Heart left ventricle (tissue), 16 donors: ENCODE measurements around the gene BANK1. TPM values are rescaled to one million over a fixed set of nuclear protein-coding genes. Genes with fewer than 3 reads are reported as not detected.

ENCODE experiments used
- ATAC-seq, 4 donors: fragments of 200-7000 bp; cut with Tn5 transposase; one replicate each; pipeline ENCODE4 v1.9.1; 2020 to 2022; ENCODE audit warnings: moderate library complexity in 4 of 4, mild to moderate bottlenecking in 3 of 4, moderate number of reproducible peaks in 1 of 4
- DNase-seq, 5 donors: peaks; one replicate each; pipeline ENCODE4 v3.0.0-alpha.2; 2020
- H3K27ac ChIP-seq, 12 donors: fragments of 200-600 bp; sonication (generic) in 4 of 12; one replicate each; pipeline versions ENCODE4 v1.5.0 to v1.8.0; 2016 to 2022; ENCODE audit warnings: mild to moderate bottlenecking in 2 of 12
- H3K27me3 ChIP-seq, 9 donors: fragments of 200-600 bp; sonication (generic) in 2 of 9; one replicate each; pipeline versions ENCODE4 v1.5.1 to v1.8.0; 2016 to 2022; ENCODE audit warnings: mild to moderate bottlenecking in 3 of 9
- H3K36me3 ChIP-seq, 9 donors: fragments of 200-600 bp; sonication (generic) in 2 of 9; one replicate each; pipeline versions ENCODE4 v1.5.0 to v1.8.0; 2018 to 2022; ENCODE audit warnings: mild to moderate bottlenecking in 2 of 9
- H3K4me1 ChIP-seq, 12 donors: fragments of 200-600 bp; sonication (generic) in 4 of 12; one replicate each; pipeline versions ENCODE4 v1.5.0 to v1.8.0; 2016 to 2022; ENCODE audit warnings: mild to moderate bottlenecking in 3 of 12
- H3K4me3 ChIP-seq, 12 donors: fragments of 200-600 bp; sonication (generic) in 4 of 12; one replicate each; pipeline versions ENCODE4 v1.5.0 to v1.8.0; 2017 to 2022; ENCODE audit warnings: mild to moderate bottlenecking in 9 of 12, moderate library complexity in 4 of 12
- H3K9me3 ChIP-seq, 12 donors: fragments of 200-600 bp; sonication (generic) in 4 of 12; one replicate each; pipeline versions ENCODE4 v1.5.0 to v1.8.0; 2016 to 2022; ENCODE audit warnings: mild to moderate bottlenecking in 1 of 12
- CTCF ChIP-seq, 12 donors: fragments of 200-600 bp; sonication (generic) in 4 of 12; IDR thresholded peaks; one replicate each; pipeline versions ENCODE4 v1.5.0 to v1.8.0; 2018 to 2022; ENCODE audit warnings: antibody characterized with exemption in 12 of 12, mild to moderate bottlenecking in 5 of 12
- POLR2A ChIP-seq, 2 donors: fragments of 450-650 bp; IDR thresholded peaks; one replicate each; pipeline ENCODE4 v1.6.1; 2017; ENCODE audit warnings: antibody characterized with exemption in 2 of 2, mild to moderate bottlenecking in 2 of 2, moderate library complexity in 2 of 2
- WGBS, 4 donors: extraction: QIAGEN DNeasy Blood & Tissue Kit in 2 of 4; methylation state at CpG; one replicate each; pipeline versions ENCODE4 v1.1.5 to v1.1.7; 2013 to 2018; 5-methylcytosine and 5-hydroxymethylcytosine counted together
- intact Hi-C, 10 donors: fragments of 100-400 bp; cut with DNase I; formaldehyde crosslinking; loops; one replicate each; pipeline versions ENCODE4 v1.11.1 to v1.14.2; 2022
- polyA plus RNA-seq, 2 donors: library from polyadenylated mRNA; stranded (reverse); fragments of 200-250 nt; gene quantifications; one replicate each; pipeline ENCODE4 v1.2.3, GENCODE V29; 2013
- total RNA-seq, 9 donors: library from RNA; depleted of rRNA in 2 of 9; stranded (reverse); fragments of >200 nt in 2 of 9; fragmentation: NEBNext Ultra II Directional in 3 of 9; extraction: Animal tissue kit (Norgen Biotek cat#: 25700) in 3 of 9; gene quantifications; one replicate each; pipeline versions ENCODE4 v1.1.0 to v1.2.4, GENCODE V29; 2016 to 2023
- donor health status: ischemic (EF 13 %, LVEDD 7.1; RV severe dilation, severe dysfunction).
- donor health status: healthy with polysubstance abuse.
- donor health status: DM: no; HTN: yes; CAD: no.
- donor health status: DM: no; HTN: no; CAD: no.
- donor health status: ischemic (EF 25% LVEDD 6.9; RV normal size, moderate dysfunction).
- donor health status: ischemic (EF 25% LVEDD 5.7; RV mildly dilated, moderate dysfunction).
- donor health status: healthy.
- donor health status: DM: yes; HTN: yes; CAD: no.
- donor health status: ischemic (EF 35%, LVEDD 5.7; RV mildly dilated, moderate dysfunction).
- donor health status: nonischemic (EF 11% LVEDD 7.7; RV severe dilation, severe dysfunction).
- donor health status: DM: yes; HTN: yes; CAD: no.
- donor health status: PGD.
- donor health status: ischemic (EF 29% LVEDD 5.4; RV normal size, mild dysfunction).
- donor health status: nonischemic (EF 23%, LVEDD 6.1; RV moderate dilation, normal function).

Gene BANK1
- total and polyA plus RNA-seq, 11 donors, result 0.08 to 2.7 (median 0.46) TPM; not detected in 4

GRCh38 chr4:101761405-101761804 lies 29.1 kb upstream of the BANK1 start:
- ATAC-seq (no peak), DNase-seq (no peak)
- H3K36me3 ChIP-seq, result no peaks in the 10 kb centered on the region
- H3K4me1 ChIP-seq, result peaks cover 0 to 7% (median 0%) of the 10 kb centered on the region in 12 donors
- H3K9me3 ChIP-seq, result peaks cover 0 to 13% (median 0%) of the 10 kb centered on the region in 12 donors
- no peaks in the 10 kb centered on the region for H3K27me3 ChIP-seq
- intact Hi-C loops, result no loop called here
- no peak for TF ChIP-seq CTCF (IDR thresholded peaks at IDR 0.05)
- TF ChIP-seq POLR2A (IDR thresholded peaks at IDR 0.05), result no peak
- WGBS, 4 donors, result 0 to 28% (median 16%) methylated on average over 1 of the region's 1 CpG
- H3K4me3 ChIP-seq, result no peak overlapping the region
- H3K27ac ChIP-seq, result no peak overlapping the region

GRCh38 chr4:101762025-101762424 lies 28.5 kb upstream of the BANK1 start:
- no peak for ATAC-seq
- no peak for TF ChIP-seq CTCF (IDR thresholded peaks at IDR 0.05)
- TF ChIP-seq POLR2A (IDR thresholded peaks at IDR 0.05), result no peak
- no peaks in the 10 kb centered on the region for H3K36me3 ChIP-seq
- H3K4me3 ChIP-seq, result no peak overlapping the region
- peaks cover 0 to 19% (median under 1%) of the 10 kb centered on the region in 12 donors for H3K9me3 ChIP-seq
- no peak for DNase-seq
- H3K27me3 ChIP-seq, result no peaks in the 10 kb centered on the region
- H3K4me1 ChIP-seq, result peaks cover 0 to 7% (median 0%) of the 10 kb centered on the region in 12 donors
- WGBS, 4 donors, result 42 to 60% (median 49%) methylated on average over 2 of the region's 2 CpGs
- intact Hi-C loops, result no loop called here
- no peak overlapping the region for H3K27ac ChIP-seq

GRCh38 chr4:101762534-101762933 lies 28.0 kb upstream of the BANK1 start:
- intact Hi-C loops, result no loop called here
- DNase-seq (no peak), ATAC-seq (no peak)
- TF ChIP-seq CTCF (IDR thresholded peaks at IDR 0.05), result no peak
- TF ChIP-seq POLR2A (IDR thresholded peaks at IDR 0.05), result no peak
- peaks cover 0 to 7% (median 0%) of the 10 kb centered on the region in 12 donors for H3K4me1 ChIP-seq
- no peak overlapping the region for H3K4me3 ChIP-seq
- H3K36me3 ChIP-seq, result no peaks in the 10 kb centered on the region
- H3K27me3 ChIP-seq, result no peaks in the 10 kb centered on the region
- WGBS, 4 donors, result 43 to 65% (median 60%) methylated on average over 2 of the region's 2 CpGs
- peaks cover 0 to 24% (median 5%) of the 10 kb centered on the region in 12 donors for H3K9me3 ChIP-seq
- H3K27ac ChIP-seq, result no peak overlapping the region

- no peak overlapping the region for H3K27ac ChIP-seq
- no peak overlapping the region for H3K4me3 ChIP-seq
- TF ChIP-seq POLR2A (IDR thresholded peaks at IDR 0.05) (no peak), CTCF (IDR thresholded peaks at IDR 0.05) (no peak)
- H3K36me3 ChIP-seq, result no peaks in the 10 kb centered on the region
- DNase-seq (no peak), ATAC-seq (no peak)
- H3K27me3 ChIP-seq, result no peaks in the 10 kb centered on the region
- 87 to 94% (median 91%) methylated on average over 1 of the region's 1 CpG for WGBS, 4 donors
- intact Hi-C loops, result no loop called here
- peaks cover 0 to 7% (median 0%) of the 10 kb centered on the region in 12 donors for H3K4me1 ChIP-seq
- peaks cover 0 to 31% (median 9%) of the 10 kb centered on the region in 12 donors for H3K9me3 ChIP-seq
Observed at GRCh38 chr4:101763576-101763975, 27.0 kb upstream of the BANK1 start.
